Spleen (tissue), 11 donors: ENCODE measurements around the gene N4BP2L2. TPM values are rescaled to one million over a fixed set of nuclear protein-coding genes. Genes with fewer than 3 reads are reported as not detected.

ENCODE experiments used
- DNase-seq: peaks from one replicate; pipeline ENCODE4 v3.0.0-alpha.2; 2020
- H3K27ac ChIP-seq, 8 donors: fragments of 200-600 bp; sonication (generic) in 7 of 8; 1 replicate in 4 of 8; 2 replicates in 4 of 8; pipeline versions ENCODE4 v1.5.0 to v1.8.0; 2016 to 2021; ENCODE audit warnings: inconsistent platforms in 4 of 8, mild to moderate bottlenecking in 4 of 8, moderate library complexity in 1 of 8
- H3K27me3 ChIP-seq, 7 donors: fragments of 200-600 bp; sonication (generic) in 6 of 7; replicated peaks in 1 of 7; 1 replicate in 4 of 7; 2 replicates in 3 of 7; pipeline versions ENCODE4 v1.5.0 to v1.8.0; 2016 to 2021; ENCODE audit warnings: inconsistent platforms in 3 of 7, mild to moderate bottlenecking in 1 of 7
- H3K36me3 ChIP-seq, 6 donors: fragments of 200-600 bp; sonication (generic) in 5 of 6; 1 replicate in 4 of 6; 2 replicates in 2 of 6; pipeline versions ENCODE4 v1.5.0 to v1.8.0; 2016 to 2021; ENCODE audit warnings: inconsistent platforms in 2 of 6
- H3K4me1 ChIP-seq, 6 donors: fragments of 200-600 bp; sonication (generic) in 5 of 6; 1 replicate in 3 of 6; 2 replicates in 3 of 6; pipeline versions ENCODE4 v1.5.0 to v1.8.0; 2016 to 2021; ENCODE audit warnings: inconsistent platforms in 3 of 6
- H3K4me3 ChIP-seq, 8 donors: fragments of 200-600 bp; sonication (generic) in 7 of 8; 1 replicate in 4 of 8; 2 replicates in 4 of 8; pipeline versions ENCODE4 v1.5.0 to v1.8.0; 2016 to 2021; ENCODE audit warnings: inconsistent platforms in 4 of 8, mild to moderate bottlenecking in 4 of 8, moderate library complexity in 2 of 8
- H3K9me3 ChIP-seq, 8 donors: fragments of 200-600 bp; sonication (generic) in 7 of 8; 1 replicate in 4 of 8; 2 replicates in 4 of 8; pipeline versions ENCODE4 v1.5.0 to v1.8.0; 2016 to 2021; ENCODE audit warnings: inconsistent platforms in 4 of 8
- CTCF ChIP-seq, 11 experiments: fragments of 200-600 bp in 7 of 11; fragments of 450-650 bp in 4 of 11; sonication (generic) in 4 of 11; IDR thresholded peaks in 8 of 11; conservative IDR thresholded peaks in 3 of 11; 1 replicate in 7 of 11; 2 replicates in 4 of 11; pipeline versions ENCODE4 v1.4.0 to v1.8.0; 2016 to 2021; ENCODE audit warnings: antibody characterized with exemption in 11 of 11, inconsistent platforms in 4 of 11, mild to moderate bottlenecking in 1 of 11
- POLR2A ChIP-seq, 3 donors: fragments of 450-650 bp; IDR thresholded peaks; one replicate each; pipeline ENCODE4 v1.5.1; 2017; ENCODE audit warnings: antibody characterized with exemption in 3 of 3, mild to moderate bottlenecking in 1 of 3
- POLR2AphosphoS5 ChIP-seq, 3 donors: sonication (generic); formaldehyde crosslinking; IDR thresholded peaks; one replicate each; pipeline ENCODE4 v1.5.1; 2017; ENCODE audit warnings: antibody characterized with exemption in 3 of 3
- WGBS, 5 donors: extraction: QIAGEN DNeasy Blood & Tissue Kit in 3 of 5; methylation state at CpG; one replicate each; pipeline versions ENCODE4 v1.1.5 to v1.1.7; 2013 to 2018; 5-methylcytosine and 5-hydroxymethylcytosine counted together
- intact Hi-C: fragments of 100-400 bp; cut with DNase I; formaldehyde crosslinking; loops from one replicate; pipeline ENCODE4 v1.15.0; 2023; ENCODE audit warnings: low total_unique reads
- polyA plus RNA-seq, 3 donors: library from polyadenylated mRNA; stranded (reverse); fragments of 200-250 nt; gene quantifications; one replicate each; pipeline ENCODE4 v1.2.1, GENCODE V29; 2013
- total RNA-seq, 7 donors: library from RNA; depleted of rRNA in 3 of 7; stranded (reverse); fragments of >200 nt in 3 of 7; fragmentation: NEBNext Ultra II Directional in 4 of 7; extraction: Animal tissue kit (Norgen Biotek cat#: 25700) in 4 of 7; gene quantifications; one replicate each; pipeline versions ENCODE4 v1.1.0 to v1.2.1, GENCODE V29; 2016 to 2021
- donor health status: healthy with polysubstance abuse.
- donor health status: DM: no; HTN: no; CAD: no; lungs with moderate emphysema.
- donor health status: DM: no; HTN: no; CAD: no.
- donor health status: Bipolar disorder and iron deficiency.
- donor health status: healthy.
- donor health status: DM: no; HTN: no; CAD: no.
- donor health status: DM: yes; HTN: yes; CAD: no.

The N4BP2L2 gene
- total and polyA plus RNA-seq, 10 donors, result 49.3 to 506 (median 185) TPM

GRCh38 chr13:32476892-32477291 lies 61.7 kb downstream of the N4BP2L2 start:
- DNase-seq, result no peak
- no peak overlapping the region for H3K27ac ChIP-seq
- no peak for TF ChIP-seq CTCF (IDR thresholded peaks at IDR 0.05 in 8 of 11, conservative IDR thresholded peaks at IDR 0.05 in 3 of 11)
- no peak for TF ChIP-seq POLR2A (IDR thresholded peaks at IDR 0.05)
- no peak for TF ChIP-seq POLR2AphosphoS5 (IDR thresholded peaks at IDR 0.05)
- peaks cover 0 to 30% (median 0%) of the 10 kb centered on the region in 6 donors for H3K36me3 ChIP-seq
- H3K4me3 ChIP-seq, result no peak overlapping the region
- H3K27me3 ChIP-seq, result no peaks in the 10 kb centered on the region
- no peaks in the 10 kb centered on the region for H3K9me3 ChIP-seq
- intact Hi-C loops, result no loop called here
- H3K4me1 ChIP-seq, result peaks cover 0 to 8% (median 0%) of the 10 kb centered on the region in 6 donors
- WGBS, 5 donors, result 93 to 98% (median 96%) methylated on average over 5 of the region's 5 CpGs

DNA sequence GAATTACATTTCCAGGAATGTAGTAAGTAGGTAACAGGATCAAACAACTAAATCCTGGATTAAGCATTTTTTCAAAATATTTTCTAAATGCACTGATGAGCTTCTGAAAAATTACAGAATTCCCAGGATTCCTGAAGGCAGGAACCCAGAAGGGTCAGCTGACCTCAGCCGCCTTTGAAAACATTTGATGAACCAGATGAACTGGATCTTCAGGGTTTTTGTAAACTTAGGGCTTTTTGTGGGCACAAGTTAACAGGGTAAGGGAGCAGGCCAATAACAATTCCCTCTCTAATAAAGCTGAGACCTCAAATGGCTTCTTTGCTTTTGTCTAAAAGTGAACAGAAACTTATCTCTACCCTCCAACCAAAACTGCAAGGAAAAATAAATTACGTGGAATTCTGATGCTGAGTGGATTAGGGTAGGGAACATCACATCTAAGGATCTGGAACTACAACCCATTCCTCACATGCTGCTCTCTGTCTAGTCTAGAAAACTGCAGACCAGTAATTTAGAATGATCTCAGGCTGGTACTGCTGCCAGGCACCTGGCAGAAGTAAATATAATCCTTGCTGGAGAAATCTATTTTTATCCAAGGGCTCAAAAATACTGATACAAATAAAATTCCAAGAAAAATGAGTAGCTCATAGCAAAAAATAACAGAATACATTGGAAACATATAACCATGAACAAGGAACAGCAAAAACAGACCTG lies 62.4 kb downstream of the N4BP2L2 start:
- Histone ChIP-seq H3K27ac (no peak overlapping the region), H3K36me3 (peaks cover 0 to 36% (median 0%) of the 10 kb centered on the region in 6 donors), H3K4me3 (no peak overlapping the region), H3K27me3 (no peaks in the 10 kb centered on the region), H3K4me1 (peaks cover 0 to 8% (median 0%) of the 10 kb centered on the region in 6 donors), H3K9me3 (no peaks in the 10 kb centered on the region)
- intact Hi-C loops, result no loop called here
- TF ChIP-seq POLR2AphosphoS5 (IDR thresholded peaks at IDR 0.05) (no peak), CTCF (IDR thresholded peaks at IDR 0.05 in 8 of 11, conservative IDR thresholded peaks at IDR 0.05 in 3 of 11) (no peak), POLR2A (IDR thresholded peaks at IDR 0.05) (no peak)
- 91 to 98% (median 94%) methylated on average over 2 of the region's 2 CpGs for WGBS, 5 donors
- no peak for DNase-seq

DNA sequence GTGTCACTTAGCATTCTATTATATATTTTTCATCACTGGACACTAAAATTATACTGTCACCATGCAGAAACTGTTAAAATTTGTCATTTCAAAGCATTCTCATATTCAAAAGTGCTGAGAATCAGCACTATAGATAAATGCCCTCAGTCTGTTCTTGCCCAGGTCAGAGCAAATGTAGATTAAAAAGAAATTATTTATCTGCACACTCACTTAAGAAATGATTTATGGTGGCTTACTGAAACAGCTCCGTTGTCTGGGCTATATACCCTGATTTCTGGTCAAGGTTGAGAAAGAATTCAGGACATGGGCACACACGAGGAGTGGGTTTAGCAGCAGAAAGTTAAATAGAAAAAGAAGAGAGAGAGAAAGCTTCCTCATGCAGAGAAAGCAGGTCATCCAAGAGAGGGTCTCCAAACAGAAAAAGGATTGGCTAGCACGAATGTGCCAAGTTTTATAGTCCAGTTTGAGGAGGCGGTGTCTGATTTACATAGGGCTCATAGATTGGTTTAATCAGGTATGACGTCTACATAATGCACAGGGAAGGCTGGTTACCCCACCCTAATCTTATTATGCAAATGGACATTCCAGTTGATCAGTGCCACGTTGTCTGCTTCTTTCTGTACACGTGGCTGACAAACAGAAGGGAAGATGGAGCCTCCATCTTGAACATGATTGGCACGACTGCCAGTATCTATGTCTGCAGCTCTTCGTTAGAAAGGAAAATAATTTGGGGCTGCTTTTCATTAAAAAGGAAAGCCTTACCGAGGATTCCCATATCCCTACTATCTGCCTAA lies 63.4 kb downstream of the N4BP2L2 start:
- H3K4me1 ChIP-seq, result peaks cover 0 to 8% (median 0%) of the 10 kb centered on the region in 6 donors
- H3K27ac ChIP-seq, result no peak overlapping the region
- DNase-seq, result no peak
- no peaks in the 10 kb centered on the region for H3K27me3 ChIP-seq
- peaks cover 0 to 45% (median 0%) of the 10 kb centered on the region in 6 donors for H3K36me3 ChIP-seq
- no peak overlapping the region for H3K4me3 ChIP-seq
- intact Hi-C loops, result no loop called here
- H3K9me3 ChIP-seq, result no peaks in the 10 kb centered on the region
- 87 to 92% (median 88%) methylated on average over 10 of the region's 10 CpGs for WGBS, 5 donors
- TF ChIP-seq CTCF (IDR thresholded peaks at IDR 0.05 in 8 of 11, conservative IDR thresholded peaks at IDR 0.05 in 3 of 11), result no peak
- no peak for TF ChIP-seq POLR2AphosphoS5 (IDR thresholded peaks at IDR 0.05)
- TF ChIP-seq POLR2A (IDR thresholded peaks at IDR 0.05), result no peak

DNA sequence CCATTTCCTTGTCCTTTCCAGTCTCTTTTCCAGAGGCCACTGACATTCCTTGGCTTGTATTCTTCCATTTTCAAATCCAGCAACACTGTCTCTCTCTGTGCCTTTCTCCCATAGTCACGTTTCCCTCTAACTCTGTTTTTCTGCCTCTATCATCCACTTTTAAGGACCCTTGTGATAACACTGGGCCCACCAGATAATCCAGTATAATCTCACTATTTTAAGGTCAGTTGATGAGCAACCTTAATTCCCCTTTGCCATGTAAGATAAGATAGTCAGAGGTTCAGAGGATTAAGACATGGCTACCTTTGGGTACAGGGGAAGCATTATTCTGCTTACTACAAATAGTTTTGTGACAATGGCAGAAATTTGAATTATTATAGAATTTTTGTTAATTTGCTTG lies 64.9 kb downstream of the N4BP2L2 start:
- Histone ChIP-seq H3K36me3 (peaks cover 0 to 55% (median 0%) of the 10 kb centered on the region in 6 donors), H3K4me3 (no peak overlapping the region), H3K27ac (no peak overlapping the region), H3K9me3 (no peaks in the 10 kb centered on the region), H3K27me3 (no peaks in the 10 kb centered on the region), H3K4me1 (peaks cover 0 to 8% (median 0%) of the 10 kb centered on the region in 6 donors)
- no peak for DNase-seq
- intact Hi-C loops, result no loop called here
- WGBS, 5 donors, result 84 to 100% (median 85%) methylated on average over 1 of the region's 1 CpG
- TF ChIP-seq POLR2AphosphoS5 (IDR thresholded peaks at IDR 0.05) (no peak), CTCF (IDR thresholded peaks at IDR 0.05 in 8 of 11, conservative IDR thresholded peaks at IDR 0.05 in 3 of 11) (no peak), POLR2A (IDR thresholded peaks at IDR 0.05) (no peak)
